ENCODE data around the gene RGP1. TPM values are rescaled to one million over a fixed set of nuclear protein-coding genes. Genes with fewer than 3 reads are reported as not detected.

The RGP1 gene
- total RNA-seq, 1 donor from 2014 or later = 35.7 TPM

GRCh38 chr9:35716230-35716629 is 32.9 kb upstream of the RGP1 start:
- H3K27ac Mint-ChIP-seq = no peak overlapping the region
- no peak overlapping the region for H3K4me3 Mint-ChIP-seq
- TF ChIP-seq CTCF (conservative IDR thresholded peaks at IDR 0.05) = no peak
- no peak for DNase-seq (ENCODE audit: extremely low spot score, unreplicated experiment)
- no peaks in the 10 kb centered on the region for H3K9me3 Mint-ChIP-seq
- no peaks in the 10 kb centered on the region for H3K27me3 Mint-ChIP-seq
- H3K4me1 Mint-ChIP-seq (ENCODE audit: unreplicated experiment) = no peaks in the 10 kb centered on the region
- peaks cover 33% of the 10 kb centered on the region for H3K36me3 Mint-ChIP-seq

GRCh38 chr9:35717132-35717870 is 31.8 kb upstream of the RGP1 start:
- Mint-ChIP-seq H3K27ac (no peak overlapping the region), H3K36me3 (peaks cover 44% of the 10 kb centered on the region), H3K27me3 (no peaks in the 10 kb centered on the region), H3K4me3 (no peak overlapping the region), H3K9me3 (no peaks in the 10 kb centered on the region), H3K4me1 (ENCODE audit: unreplicated experiment) (no peaks in the 10 kb centered on the region)
- TF ChIP-seq CTCF (conservative IDR thresholded peaks at IDR 0.05) = no peak
- DNase-seq (ENCODE audit: extremely low spot score, unreplicated experiment) = no peak

- no peak for DNase-seq (ENCODE audit: extremely low spot score, unreplicated experiment)
- Mint-ChIP-seq H3K4me3 (no peak overlapping the region), H3K27ac (no peak overlapping the region), H3K4me1 (ENCODE audit: unreplicated experiment) (no peaks in the 10 kb centered on the region), H3K36me3 (peaks cover 49% of the 10 kb centered on the region), H3K9me3 (no peaks in the 10 kb centered on the region), H3K27me3 (no peaks in the 10 kb centered on the region)
- TF ChIP-seq CTCF (conservative IDR thresholded peaks at IDR 0.05) = no peak
Observed at GRCh38 chr9:35718721-35719511, 30.2 kb upstream of the RGP1 start.

DNA sequence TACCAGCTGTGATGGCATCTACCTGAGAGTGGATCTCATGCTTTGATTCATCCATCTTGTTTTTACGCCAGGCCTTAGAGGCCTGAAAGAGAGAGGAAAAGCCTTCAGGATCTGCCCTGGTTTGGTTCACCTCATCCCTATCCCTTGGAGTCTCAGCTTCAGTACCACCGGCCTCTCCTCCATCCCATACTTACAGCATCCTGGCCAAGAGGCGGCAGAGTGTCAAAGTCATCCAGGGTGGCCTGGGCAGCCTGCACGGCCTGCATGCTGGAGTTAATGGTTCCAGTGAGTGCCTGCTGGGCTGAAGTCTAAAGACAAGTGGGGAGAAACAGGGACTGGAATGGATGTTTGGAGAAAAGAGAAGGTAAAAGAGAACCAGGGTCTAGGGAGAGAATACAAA is 29.5 kb upstream of the RGP1 start:
- H3K4me1 Mint-ChIP-seq (ENCODE audit: unreplicated experiment) = no peaks in the 10 kb centered on the region
- H3K9me3 Mint-ChIP-seq = no peaks in the 10 kb centered on the region
- no peak overlapping the region for H3K4me3 Mint-ChIP-seq
- H3K27me3 Mint-ChIP-seq = no peaks in the 10 kb centered on the region
- peaks cover 48% of the 10 kb centered on the region for H3K36me3 Mint-ChIP-seq
- H3K27ac Mint-ChIP-seq = no peak overlapping the region
- TF ChIP-seq CTCF (conservative IDR thresholded peaks at IDR 0.05) = no peak
- DNase-seq (ENCODE audit: extremely low spot score, unreplicated experiment) = no peak

DNA sequence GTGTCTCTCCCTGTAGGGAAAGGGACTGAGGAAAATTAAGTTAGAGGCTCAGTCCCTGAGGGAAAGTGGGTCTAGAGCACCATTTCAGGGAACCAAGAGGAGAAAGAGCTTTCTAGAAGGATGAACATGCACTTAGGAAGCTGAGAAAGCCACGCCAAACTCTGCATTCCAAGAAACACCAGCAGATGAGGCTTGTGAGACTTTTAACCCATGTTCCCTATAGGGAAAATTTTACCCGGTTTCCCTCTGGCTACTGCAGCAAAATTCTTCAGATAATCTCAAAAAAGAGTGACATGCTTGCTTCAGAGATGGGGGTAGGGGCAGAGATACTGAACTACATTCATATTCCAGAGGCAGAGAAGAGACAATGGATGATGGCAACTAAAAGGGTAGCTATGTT is 25.7 kb upstream of the RGP1 start:
- no peak for DNase-seq (ENCODE audit: extremely low spot score, unreplicated experiment)
- TF ChIP-seq CTCF (conservative IDR thresholded peaks at IDR 0.05) = no peak
- no peaks in the 10 kb centered on the region for H3K9me3 Mint-ChIP-seq
- H3K27me3 Mint-ChIP-seq = no peaks in the 10 kb centered on the region
- H3K36me3 Mint-ChIP-seq = peaks cover 30% of the 10 kb centered on the region
- no peaks in the 10 kb centered on the region for H3K4me1 Mint-ChIP-seq (ENCODE audit: unreplicated experiment)
- no peak overlapping the region for H3K4me3 Mint-ChIP-seq
- no peak overlapping the region for H3K27ac Mint-ChIP-seq
